OCI-LY3 (cell line): Measurements from ENCODE around the gene SLMAP.

Experiments used
- H2AFZ ChIP-seq: fragments of 200-600, 300-600 bp; shearing (Covaris generic); 2 replicates; pipeline ENCODE4 v1.6.0; 2014; ENCODE audit warnings: antibody characterized with exemption, low read depth, low read length
- H3K27ac ChIP-seq: fragments of 200-600, 300-600 bp; sonication (generic); 2 replicates; pipeline ENCODE4 v1.5.1; 2014; ENCODE audit warnings: mild to moderate bottlenecking, low read length, moderate library complexity, mixed read lengths
- H3K27me3 ChIP-seq: fragments of 200-600, 300-600 bp; sonication (generic); 2 replicates; pipeline ENCODE4 v1.6.1; 2014; ENCODE audit warnings: low read depth, low read length, mixed read lengths
- H3K36me3 ChIP-seq: fragments of 200-600, 300-600 bp; sonication (generic); replicated peaks from 2 replicates; pipeline ENCODE3; 2014; ENCODE audit warnings: low read depth, low read length, mixed read lengths
- H3K4me1 ChIP-seq: fragments of 300-600, 200-600 bp; sonication (generic); 2 replicates; pipeline ENCODE4 v1.6.1; 2014; ENCODE audit warnings: low read length, mixed read lengths
- H3K4me2 ChIP-seq: fragments of 200-600, 300-600 bp; sonication (generic); 2 replicates; pipeline ENCODE4 v1.6.1; 2014; ENCODE audit warnings: low read length, mixed read lengths
- H3K4me3 ChIP-seq: fragments of 300-600, 200-600 bp; sonication (generic); 2 replicates; pipeline ENCODE4 v1.5.1; 2014; ENCODE audit warnings: antibody characterized with exemption, mild to moderate bottlenecking, low read length, moderate library complexity
- H3K79me2 ChIP-seq: fragments of 300-600, 200-600 bp; shearing (Covaris generic); 2 replicates; pipeline ENCODE4 v1.6.1; 2014; ENCODE audit warnings: mild to moderate bottlenecking, low read length, mixed read lengths
- H3K9ac ChIP-seq: fragments of 300-600, 200-600 bp; shearing (Covaris generic); 2 replicates; pipeline ENCODE4 v1.6.0; 2014; ENCODE audit warnings: mild to moderate bottlenecking, low read length, moderate library complexity
- H3K9me3 ChIP-seq: fragments of 200-600, 300-600 bp; shearing (Covaris generic); 2 replicates; pipeline ENCODE4 v1.6.1; 2014; ENCODE audit warnings: low read length, mixed read lengths; ENCODE audit not compliant: insufficient read depth
- H4K20me1 ChIP-seq: fragments of 200-600, 300-600 bp; sonication (generic); 2 replicates; pipeline ENCODE4 v1.6.1; 2016; ENCODE audit warnings: low read length, mixed read lengths; ENCODE audit not compliant: insufficient read depth
- EZH2phosphoT487 ChIP-seq: fragments of 200-600 bp; shearing (Covaris generic); IDR thresholded peaks from 2 replicates; pipeline ENCODE4 v1.6.1; 2018; ENCODE audit warnings: antibody characterized with exemption, mixed run types, low read depth
- TF ChIP-seq, protein P1 (sequence below): fragments of 200-600, 300-600 bp; sonication (generic); IDR thresholded peaks from 2 replicates; pipeline ENCODE4 v1.5.1; 2014; ENCODE audit warnings: antibody characterized with exemption, low read length, low read depth

SLMAP gene

DNA sequence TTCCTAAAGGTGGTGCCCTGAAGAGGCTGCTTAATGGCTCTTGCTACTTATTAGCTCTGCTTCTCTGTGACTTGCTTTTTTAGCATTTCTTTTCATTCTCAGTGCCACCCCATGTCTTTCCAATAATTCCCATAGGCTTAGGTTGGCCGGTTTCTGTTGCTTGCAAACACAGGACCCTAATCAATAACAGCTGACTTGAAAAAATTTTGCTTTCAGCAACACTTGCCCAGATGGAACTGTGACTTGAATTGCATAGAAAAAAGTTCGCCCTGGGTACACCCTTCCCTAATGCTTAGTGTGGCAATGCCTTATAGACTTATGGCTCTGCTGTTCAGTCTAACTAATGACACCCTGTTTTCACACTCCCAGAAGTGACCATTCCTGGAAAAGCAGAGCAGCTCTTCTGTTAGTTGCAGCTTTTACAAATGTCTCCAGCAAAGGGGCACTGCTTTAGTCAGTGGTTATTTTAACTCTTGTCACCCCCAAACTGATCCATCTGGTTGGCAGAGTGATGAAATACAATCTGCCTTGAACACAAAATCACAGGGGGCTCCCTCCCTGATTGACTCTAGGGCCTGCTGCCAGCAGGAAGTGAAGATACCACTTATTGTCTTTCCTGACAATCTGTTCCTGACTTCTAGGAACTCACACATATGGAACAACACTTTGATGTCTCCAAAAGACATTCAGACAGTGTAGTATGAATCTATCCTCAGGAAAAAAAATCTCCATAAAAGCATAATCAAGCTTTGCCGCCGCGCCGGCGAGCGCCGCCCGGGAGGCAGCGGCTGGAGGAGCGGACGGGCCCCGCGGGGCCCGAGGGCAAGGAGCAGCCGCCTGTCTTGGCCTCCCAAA, 9.7 kb upstream of the SLMAP start:
- Histone ChIP-seq H3K9ac (no peak overlapping the region), H2AFZ (no peak overlapping the region), H3K4me3 (no peak overlapping the region), H3K36me3 (no peaks in the 10 kb centered on the region), H3K4me1 (no peaks in the 10 kb centered on the region), H3K79me2 (no peaks in the 10 kb centered on the region), H3K9me3 (no peaks in the 10 kb centered on the region), H4K20me1 (no peaks in the 10 kb centered on the region), H3K27ac (no peak overlapping the region), H3K27me3 (no peaks in the 10 kb centered on the region), H3K4me2 (no peak overlapping the region)
- TF ChIP-seq EZH2phosphoT487, result no peak
- TF ChIP-seq, protein P1, sequence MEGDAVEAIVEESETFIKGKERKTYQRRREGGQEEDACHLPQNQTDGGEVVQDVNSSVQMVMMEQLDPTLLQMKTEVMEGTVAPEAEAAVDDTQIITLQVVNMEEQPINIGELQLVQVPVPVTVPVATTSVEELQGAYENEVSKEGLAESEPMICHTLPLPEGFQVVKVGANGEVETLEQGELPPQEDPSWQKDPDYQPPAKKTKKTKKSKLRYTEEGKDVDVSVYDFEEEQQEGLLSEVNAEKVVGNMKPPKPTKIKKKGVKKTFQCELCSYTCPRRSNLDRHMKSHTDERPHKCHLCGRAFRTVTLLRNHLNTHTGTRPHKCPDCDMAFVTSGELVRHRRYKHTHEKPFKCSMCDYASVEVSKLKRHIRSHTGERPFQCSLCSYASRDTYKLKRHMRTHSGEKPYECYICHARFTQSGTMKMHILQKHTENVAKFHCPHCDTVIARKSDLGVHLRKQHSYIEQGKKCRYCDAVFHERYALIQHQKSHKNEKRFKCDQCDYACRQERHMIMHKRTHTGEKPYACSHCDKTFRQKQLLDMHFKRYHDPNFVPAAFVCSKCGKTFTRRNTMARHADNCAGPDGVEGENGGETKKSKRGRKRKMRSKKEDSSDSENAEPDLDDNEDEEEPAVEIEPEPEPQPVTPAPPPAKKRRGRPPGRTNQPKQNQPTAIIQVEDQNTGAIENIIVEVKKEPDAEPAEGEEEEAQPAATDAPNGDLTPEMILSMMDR, result no peak

DNA sequence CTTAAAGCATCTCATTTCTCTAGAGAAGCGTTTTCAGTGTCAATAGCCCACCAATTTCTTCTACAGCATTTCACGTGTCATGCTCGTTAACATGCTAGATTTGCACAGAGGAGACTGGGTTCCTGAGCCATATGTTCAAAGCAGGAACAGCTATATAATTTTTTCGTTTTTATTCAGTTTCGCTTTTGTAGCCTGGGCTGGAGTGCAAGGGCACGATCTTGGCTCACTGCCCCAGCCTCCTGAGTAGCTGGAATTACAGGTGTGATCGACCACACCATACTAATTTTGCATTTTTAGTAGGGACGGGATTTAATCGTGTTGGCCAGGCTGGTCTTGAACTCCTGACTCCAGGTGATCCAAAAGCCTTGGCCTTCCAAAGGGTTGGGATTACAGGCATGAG, 6.6 kb upstream of the SLMAP start:
- Histone ChIP-seq H3K79me2 (no peaks in the 10 kb centered on the region), H3K4me1 (no peaks in the 10 kb centered on the region), H4K20me1 (no peaks in the 10 kb centered on the region), H3K9me3 (no peaks in the 10 kb centered on the region), H3K4me2 (peak overlapping the region; percentile 47), H3K27ac (no peak overlapping the region), H2AFZ (peak overlapping the region; percentile 83), H3K36me3 (no peaks in the 10 kb centered on the region), H3K27me3 (no peaks in the 10 kb centered on the region), H3K4me3 (peak overlapping the region; percentile 47), H3K9ac (no peak overlapping the region)
- TF ChIP-seq EZH2phosphoT487, result no peak
- TF ChIP-seq, protein P1, result no peak

DNA sequence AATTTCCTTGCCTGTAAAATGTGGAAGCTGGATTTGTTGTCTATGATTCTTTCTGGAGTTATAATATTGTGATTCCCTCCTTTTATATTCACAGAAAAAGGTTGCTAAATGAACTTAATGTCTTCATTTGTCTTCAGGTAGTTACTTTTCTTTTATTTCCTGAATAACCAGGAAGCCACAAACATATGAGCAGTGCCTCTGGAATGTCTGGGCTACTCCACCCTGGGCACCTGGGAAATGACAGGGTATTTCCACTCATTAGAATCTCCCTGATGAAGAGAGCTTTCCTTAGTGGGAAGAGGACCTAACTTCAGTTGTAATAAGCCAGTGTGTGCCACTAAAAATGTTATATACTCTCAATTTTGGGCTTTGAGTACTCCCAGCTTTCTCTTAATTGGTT, 3.8 kb upstream of the SLMAP start:
- H3K9ac ChIP-seq, result no peak overlapping the region
- no peaks in the 10 kb centered on the region for H3K27me3 ChIP-seq
- peaks cover 8% of the 10 kb centered on the region for H3K4me1 ChIP-seq
- H4K20me1 ChIP-seq, result peaks cover 2% of the 10 kb centered on the region
- H3K4me3 ChIP-seq, result no peak overlapping the region
- TF ChIP-seq, protein P1, result no peak
- no peak for TF ChIP-seq EZH2phosphoT487
- H3K9me3 ChIP-seq, result no peaks in the 10 kb centered on the region
- H3K36me3 ChIP-seq, result no peaks in the 10 kb centered on the region
- peaks cover 12% of the 10 kb centered on the region for H3K79me2 ChIP-seq
- H3K4me2 ChIP-seq, result no peak overlapping the region
- H3K27ac ChIP-seq, result no peak overlapping the region
- H2AFZ ChIP-seq, result no peak overlapping the region

DNA sequence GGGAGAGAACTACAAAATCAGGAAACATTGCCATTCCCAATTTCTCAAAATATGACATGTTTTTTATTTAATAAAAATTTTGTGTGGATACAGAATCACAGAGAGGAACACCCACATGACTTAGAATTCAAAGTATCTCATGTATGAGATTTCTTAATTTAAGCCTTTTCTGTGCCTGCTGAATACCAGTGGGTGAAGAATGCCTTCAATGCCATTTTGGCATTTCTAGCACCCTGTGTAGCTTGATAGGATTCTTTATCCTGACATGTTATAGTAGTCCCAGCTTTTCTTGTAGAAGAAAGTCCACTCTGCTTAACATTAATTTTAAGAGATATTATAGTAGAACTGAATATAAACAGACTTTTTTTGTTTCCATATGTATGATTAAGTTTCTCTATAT, 3.1 kb upstream of the SLMAP start:
- H3K9me3 ChIP-seq, result no peaks in the 10 kb centered on the region
- H3K4me1 ChIP-seq, result peaks cover 15% of the 10 kb centered on the region
- peaks cover 19% of the 10 kb centered on the region for H3K79me2 ChIP-seq
- no peak for TF ChIP-seq EZH2phosphoT487
- TF ChIP-seq, protein P1, result no peak
- no peak overlapping the region for H3K27ac ChIP-seq
- no peak overlapping the region for H2AFZ ChIP-seq
- H4K20me1 ChIP-seq, result peaks cover 9% of the 10 kb centered on the region
- no peak overlapping the region for H3K9ac ChIP-seq
- H3K27me3 ChIP-seq, result no peaks in the 10 kb centered on the region
- peaks cover 7% of the 10 kb centered on the region for H3K36me3 ChIP-seq
- H3K4me2 ChIP-seq, result no peak overlapping the region
- H3K4me3 ChIP-seq, result no peak overlapping the region
